OCI-LY7 (cell line): ENCODE results near the gene OR3A2.

Experiments used
- CTCF ChIP-seq: fragments of 200-600 bp; sonication (generic); conservative IDR thresholded peaks from 2 replicates; pipeline ENCODE4 v1.5.1; 2014; ENCODE audit warnings: mild to moderate bottlenecking, antibody characterized with exemption, low read length, moderate library complexity, mixed read lengths
- EZH2phosphoT487 ChIP-seq: fragments of 200-600 bp; sonication (generic); IDR thresholded peaks from 2 replicates; pipeline ENCODE4 v1.6.1; 2018; ENCODE audit warnings: low read depth, borderline replicate concordance, mild to moderate bottlenecking, mixed run types, antibody characterized with exemption, low read length, moderate library complexity, mixed read lengths

- TF ChIP-seq CTCF (no peak), EZH2phosphoT487 (no peak)
These were observed 12.2 kb upstream of the OR3A2 start, which contains the start of gene OR1E1 for GRCh38 chr17:3398310-3398709.
